HG03039 (cell line): ENCODE data around the gene FAM162B.
"Not testable (repeated sequence)": the region's sequence is repeated elsewhere in the genome, so short reads cannot be mapped to it uniquely, and the experiment has no call there.

ENCODE experiments used
- ATAC-seq: cut with Tn5 transposase; IDR thresholded peaks from one replicate; pipeline ENCODE4 v1.9.1; 2021; ENCODE audit warnings: mild to moderate bottlenecking, moderate library complexity; ENCODE audit not compliant: unreplicated experiment

Gene FAM162B

DNA sequence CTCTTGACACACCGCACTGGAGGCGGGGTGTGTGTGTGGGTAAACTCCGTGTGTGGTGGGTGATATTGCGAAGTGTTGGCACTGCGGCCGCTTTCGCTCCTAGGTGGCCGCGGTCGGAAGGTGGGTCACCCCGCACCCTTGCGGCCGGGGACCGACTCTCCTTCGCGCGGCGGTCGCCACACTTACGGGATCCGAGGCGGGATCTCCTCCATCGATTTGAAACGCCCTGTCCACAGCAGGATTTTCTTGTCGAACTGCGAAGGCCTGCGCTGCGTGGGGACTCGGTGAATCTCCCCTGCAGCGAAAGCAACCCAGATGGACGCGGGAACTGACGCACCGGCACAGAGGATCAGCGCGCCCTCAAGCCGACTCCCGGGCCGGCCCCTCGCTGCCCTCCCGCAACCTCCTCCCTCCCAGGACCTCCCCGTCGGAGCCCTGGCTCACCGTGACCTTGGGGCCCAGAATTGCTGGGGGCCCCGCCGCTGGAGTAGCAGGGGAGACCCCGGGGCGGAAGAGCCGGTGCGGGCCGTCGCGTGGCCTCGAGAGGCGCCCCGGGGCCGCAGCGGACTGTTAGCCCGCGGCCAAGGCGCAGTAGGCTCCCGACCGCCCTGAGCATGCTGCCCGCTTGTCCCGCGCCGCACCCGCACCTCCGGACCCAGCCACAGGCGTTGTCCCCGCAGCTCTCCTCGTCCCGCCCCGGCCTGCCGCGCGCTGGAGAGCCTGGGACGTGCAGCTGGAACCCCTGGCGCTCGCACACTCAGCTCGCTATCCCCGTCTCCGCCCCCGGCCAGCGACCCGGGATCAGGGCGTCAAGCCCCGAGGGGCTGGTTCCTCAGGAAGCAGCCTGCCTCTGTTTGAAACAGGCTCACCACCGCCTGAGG lies at the start of gene FAM162B:
FAM162B (minus strand) TSS at position 759 of the 881 bp plus-strand sequence; CDS start at position 616, 143 bp downstream.
- no peak for ATAC-seq

DNA sequence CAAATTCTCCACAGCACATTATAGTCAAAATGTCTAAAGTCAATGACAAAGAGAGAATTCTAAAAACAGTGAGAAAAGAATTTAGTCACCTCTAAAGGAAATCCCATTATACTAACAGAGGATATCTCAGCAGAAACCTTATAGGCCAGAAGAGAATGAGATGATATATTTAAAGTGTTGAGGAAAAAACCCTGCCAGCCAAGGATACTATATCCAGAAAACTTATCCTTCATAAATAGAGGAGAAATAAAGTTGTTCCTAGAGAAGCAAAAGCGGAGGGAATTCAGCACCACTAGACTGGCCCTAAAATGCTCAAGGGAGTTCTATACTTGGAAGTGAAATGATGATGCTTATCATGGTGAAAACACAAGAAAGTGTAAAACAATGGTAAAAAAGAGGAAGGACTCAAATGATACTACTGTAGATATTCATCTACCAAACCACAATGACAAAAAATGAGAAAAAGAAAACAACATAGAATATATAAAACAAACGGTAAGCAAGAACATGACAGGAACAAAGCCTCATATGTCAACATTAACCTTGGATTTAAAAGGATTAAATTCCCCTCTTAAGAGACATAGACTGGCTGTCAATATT lies 46.6 kb upstream of the FAM162B start:
- ATAC-seq = no peak

DNA sequence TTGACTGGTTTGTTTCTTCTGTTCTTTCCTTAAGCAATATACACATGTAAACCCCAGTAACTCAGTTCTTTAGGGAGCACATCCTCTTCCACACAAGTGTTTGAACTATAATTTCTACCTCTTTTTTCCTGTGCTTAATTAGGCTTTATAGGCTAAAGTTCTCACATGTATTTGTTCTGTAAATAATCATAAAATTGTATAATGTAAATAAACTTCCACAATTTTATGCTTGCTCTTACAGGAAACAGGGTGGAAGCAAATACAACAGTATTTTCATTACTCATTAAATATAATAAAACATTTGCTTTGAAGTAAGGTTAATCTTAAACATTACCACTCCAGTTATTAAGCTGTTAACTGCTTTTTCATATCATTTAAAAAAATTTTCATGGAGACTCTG lies 36.5 kb upstream of the FAM162B start:
- ATAC-seq = no peak

DNA sequence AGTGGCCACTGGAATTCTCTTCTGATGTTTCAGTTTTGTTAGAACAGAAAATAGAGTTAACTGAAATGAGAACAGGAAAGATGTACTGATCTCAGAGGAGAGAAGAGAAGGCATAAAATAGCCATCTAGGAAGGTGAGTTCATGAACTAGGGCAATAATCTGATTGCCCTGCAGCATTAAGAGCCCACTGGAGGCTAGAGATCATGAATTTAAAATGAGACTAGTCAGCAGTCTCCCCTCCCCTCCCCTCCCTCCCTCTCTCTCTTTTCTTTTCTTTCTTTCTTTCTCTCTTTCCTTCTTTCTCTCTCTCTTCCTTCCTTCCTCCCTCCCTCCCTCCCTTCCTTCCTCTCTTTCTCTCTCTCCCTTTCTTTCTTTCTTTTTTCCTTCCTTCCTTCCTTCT lies 34.4 kb upstream of the FAM162B start:
- ATAC-seq = no peak

DNA sequence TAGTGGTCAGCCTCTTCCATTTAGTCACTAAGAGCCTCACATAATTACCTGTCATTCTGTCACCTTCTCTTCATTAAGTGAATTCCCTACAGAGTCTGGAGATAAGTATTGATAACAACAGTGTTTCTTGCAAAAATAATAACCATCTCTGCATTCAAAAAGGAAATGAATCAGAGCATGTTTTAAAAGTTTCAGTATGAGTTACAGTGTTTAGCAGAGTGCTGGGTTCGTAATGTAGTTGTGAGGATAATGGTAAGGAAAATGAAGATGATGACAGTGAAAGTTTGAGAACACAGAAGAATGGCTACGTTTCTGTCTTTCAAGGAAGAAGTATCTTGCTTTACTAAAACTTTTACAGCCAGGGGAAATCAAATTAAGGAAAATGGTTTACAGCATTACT lies 32.1 kb upstream of the FAM162B start:
- no peak for ATAC-seq

DNA sequence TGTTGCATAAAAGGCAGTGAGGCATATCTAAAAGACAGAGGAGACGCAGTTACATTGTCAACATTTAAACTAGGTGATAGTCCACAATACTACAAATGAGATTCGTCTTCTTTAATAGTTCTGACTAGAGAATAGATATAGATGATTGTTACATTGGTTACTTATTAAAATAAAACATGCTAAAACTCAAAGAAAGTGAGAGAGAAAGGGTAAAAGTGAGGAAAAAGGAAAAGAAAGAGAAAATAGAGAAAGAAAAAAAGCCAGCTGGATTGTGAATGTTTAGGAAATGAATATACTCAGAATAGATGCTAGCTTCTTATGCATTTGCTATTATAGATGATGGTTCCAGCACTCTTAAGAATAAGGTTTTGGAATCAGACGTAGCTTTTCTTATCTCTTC lies 27.7 kb upstream of the FAM162B start:
- no peak for ATAC-seq

DNA sequence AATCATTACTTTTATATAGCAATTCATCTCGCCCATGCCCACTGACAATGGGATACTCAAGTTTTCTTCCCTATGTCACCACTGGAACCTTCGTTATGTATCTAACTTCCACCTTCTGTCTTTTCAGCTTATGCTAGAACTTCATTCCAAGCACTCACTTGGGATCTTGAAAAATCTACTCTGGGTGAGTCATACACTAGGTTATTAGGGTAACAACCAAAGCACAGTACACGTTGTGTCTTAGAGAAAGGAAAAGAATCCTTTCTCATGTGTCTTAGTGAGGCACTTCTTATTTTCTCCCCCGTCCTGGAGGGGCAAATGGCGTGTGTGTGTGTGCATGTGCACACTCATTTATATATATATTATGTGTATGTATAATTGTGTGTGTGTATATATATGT lies 18.3 kb upstream of the FAM162B start:
- no peak for ATAC-seq

DNA sequence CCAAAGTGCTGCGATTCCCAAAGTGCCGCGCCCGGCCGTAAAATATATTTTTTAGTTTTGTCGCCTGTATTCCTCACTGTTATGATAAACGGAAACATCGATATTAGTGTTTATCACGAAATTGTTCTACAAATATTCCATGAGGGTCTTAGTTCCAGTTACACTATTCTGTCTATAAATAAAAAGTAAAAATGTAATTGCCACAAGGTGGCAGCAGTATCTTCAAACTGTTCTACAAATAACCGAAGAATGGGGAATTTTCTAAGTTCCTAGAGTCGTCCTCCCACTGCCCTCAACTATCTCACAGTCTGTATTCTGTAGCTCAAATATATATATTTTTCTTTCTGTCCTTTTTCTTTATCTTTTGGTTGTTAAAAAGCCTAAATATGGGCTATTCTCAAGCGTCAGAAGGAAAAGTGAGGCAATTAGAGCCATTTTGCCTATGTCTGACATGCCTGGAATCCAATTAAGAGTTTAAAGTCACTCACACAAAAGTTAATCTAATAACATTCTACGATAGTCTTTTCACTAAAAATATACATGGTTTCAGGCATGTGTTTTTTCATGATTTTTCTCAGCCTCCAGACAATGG lies 14.2 kb upstream of the FAM162B start:
- ATAC-seq = peak; percentile 77

DNA sequence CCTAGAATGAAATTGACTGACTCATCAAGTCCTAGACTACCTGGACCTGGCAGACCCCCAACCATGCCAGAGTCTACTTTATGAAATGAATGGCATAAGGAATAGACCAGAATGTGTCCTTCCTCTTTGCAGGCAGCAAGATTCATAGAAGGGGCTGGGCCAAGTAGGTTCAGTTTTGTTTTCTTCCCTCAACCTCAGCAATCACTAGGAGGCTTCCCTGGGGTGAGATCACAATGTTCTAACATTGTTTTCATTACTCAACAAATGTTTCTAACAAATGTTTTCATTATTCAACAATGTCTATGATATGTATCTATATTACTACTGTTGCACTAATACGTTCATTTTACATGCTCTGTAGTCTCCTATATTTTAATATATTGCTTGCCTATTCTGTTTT lies 8.4 kb upstream of the FAM162B start:
- ATAC-seq = no peak

DNA sequence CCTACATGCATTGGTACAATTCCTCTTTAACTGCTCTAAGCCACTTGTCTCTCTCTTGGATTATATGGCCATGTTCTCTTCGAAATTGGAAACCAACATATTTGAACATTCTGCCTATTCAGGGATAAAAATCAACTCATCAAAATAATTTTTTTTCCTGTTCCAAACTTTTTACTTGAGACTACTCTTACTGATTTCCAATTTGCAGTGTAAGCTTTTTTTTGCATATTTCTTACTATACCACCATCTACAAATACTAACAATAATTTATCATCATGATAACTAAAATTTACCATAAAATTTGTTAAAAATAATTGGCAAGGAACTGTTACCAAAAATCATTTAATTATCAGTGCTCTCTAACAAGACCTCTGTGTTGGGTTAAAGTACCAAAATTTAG lies 6.9 kb upstream of the FAM162B start:
- no peak for ATAC-seq

DNA sequence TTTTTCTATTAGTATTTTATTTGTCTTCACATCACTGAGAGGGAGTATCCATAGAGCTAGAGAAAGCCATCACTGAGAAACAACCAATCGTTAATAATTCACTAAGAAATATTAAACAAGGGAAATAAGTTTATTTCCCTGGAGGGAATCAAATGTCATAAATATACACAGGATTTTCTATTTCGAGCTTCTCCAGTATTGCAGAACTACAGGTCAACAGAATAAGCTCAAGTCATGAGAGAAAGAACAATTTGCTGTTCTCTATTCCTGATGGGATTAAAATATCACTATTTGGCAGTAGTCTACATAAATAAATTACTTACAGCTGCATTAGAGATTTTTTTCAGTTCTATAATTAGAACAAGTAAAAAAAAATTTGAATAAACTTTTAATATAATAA lies 2.2 kb upstream of the FAM162B start:
- ATAC-seq = no peak

DNA sequence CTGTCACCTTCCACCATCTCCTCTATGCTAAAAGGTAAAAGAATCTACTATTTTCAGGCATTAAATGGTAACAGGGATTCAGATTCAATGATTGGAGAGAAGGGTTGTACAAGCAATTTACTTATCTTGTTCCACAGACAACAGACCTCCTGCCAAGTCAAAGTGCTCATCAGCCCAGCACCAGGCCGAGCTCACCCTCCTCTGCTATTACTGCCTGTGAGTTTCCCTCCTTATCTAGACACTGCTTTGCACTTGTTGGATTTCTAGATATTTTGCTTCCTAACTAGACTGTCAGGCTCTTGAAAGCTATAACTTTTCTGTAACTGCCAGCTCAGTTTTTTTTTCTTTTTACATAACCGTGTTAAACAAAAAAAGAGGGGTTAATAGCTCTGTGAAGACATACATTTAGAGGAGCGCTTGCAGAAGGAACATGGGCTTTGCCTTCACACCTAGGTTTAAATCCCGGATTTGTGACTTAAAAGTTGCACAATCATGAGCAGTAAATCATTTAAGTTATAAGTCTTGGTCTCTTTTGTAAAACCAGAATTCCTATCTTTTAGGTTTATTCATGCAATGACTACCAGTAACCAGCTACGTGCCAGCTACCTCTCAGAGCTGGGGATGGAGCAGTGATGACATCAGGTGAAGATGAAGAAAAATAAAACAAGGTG lies 1.1 kb upstream of the FAM162B start:
- ATAC-seq = no peak

DNA sequence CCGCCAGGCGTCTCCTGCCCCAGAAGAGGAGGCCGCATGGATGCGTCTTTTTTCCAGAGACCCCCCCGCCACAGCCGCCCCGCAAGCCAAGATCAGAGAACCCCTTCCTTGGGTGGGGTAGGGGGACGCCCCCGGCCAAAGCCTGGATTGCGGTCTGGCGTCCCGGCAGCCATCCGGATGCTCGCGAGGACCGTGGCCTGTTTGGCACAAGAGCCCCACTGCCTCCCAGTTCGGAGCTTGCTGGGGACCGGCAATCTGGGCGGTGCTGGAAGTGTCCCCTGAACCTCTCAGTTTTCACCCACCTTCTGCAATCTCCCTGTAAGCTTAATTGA lies 924 bp downstream of the FAM162B start:
- no peak for ATAC-seq

DNA sequence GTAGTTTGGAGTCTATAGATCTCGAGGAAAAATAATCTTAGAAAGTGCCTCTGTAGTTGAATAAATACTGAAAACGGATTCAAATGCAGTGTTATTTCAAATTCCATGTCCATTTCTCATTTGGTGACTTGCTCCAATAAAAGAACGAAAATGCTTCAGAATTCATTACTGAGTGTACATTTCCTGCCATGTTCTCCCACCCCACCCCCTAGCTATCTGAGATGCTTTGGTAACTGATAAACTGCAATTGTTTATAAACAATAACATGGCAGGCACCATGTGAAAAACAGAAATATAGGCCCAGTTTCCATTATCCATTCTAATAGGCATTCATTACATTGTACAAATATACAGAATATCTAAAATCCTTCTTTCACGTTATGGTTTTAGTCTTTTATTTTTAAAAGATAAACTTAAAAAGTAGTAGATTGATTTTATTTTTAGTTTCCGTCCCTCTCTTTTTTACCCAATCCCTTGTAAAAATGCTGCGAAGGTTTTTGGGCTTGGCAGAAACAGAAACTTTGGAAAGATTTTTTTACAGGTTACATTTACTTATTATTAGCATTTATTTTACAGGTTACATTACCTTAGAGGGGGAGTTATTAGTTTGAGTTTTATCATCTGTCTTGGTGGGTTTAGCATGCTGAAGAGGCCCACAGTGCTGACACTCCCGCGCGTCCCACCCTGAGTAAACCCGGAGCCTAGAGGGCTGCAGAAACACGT lies 1.5 kb downstream of the FAM162B start:
- no peak for ATAC-seq

DNA sequence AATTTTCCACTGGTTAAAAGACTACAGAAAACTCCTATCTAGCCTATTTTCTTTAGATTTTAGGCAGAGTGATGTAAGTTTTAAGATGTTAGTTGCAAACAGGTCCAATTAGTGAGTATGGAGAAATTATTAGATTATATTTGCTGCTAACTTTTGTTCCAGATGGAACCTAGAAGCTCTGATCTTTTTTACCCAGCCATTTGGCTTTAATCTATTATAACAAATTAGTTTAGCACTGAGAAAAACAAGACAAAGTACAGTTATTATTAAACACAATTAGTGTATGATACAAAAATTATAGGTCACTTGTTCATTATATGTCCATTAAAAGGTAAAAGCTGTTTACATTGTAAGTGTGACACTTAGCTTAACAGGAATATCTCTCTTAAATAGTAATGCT lies 2.5 kb downstream of the FAM162B start:
- ATAC-seq = no peak

DNA sequence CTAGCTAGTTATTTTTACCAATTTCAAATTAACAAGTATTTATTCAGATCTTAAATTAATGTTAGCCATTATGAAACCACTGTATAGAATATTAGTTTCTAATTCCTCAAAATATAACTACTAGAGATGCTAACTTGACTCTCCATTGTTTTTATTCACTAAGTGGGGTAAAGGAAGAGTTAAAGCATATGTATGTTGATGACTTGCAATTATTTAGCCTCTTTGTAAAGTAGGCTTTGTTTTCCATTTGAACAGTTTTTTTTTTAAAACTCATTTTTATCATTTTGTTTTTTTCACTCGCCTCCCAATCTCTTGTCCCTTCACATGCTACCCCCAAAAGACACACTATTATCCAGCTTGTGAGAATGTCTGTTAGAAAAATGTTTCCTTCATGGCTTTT lies 3.3 kb downstream of the FAM162B start:
- ATAC-seq = no peak

DNA sequence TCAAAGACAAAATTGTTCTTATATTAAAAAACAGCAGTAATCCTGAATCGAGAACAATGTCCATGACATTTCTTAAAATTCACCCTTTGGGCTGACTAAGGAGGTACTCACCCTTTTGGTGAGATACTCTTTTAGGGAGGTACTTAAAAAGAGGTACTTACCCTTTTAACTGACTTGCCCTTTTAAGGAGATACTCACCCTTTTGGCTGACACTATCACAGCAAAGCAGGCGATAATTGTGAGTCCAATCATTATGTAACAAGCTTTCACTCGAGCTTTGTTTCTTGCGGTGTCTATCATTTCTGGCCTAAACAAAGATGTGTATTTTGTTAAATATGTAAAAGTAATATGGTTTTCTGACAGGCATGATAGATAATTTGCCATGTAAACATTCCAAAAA lies 3.7 kb downstream of the FAM162B start:
- no peak for ATAC-seq

DNA sequence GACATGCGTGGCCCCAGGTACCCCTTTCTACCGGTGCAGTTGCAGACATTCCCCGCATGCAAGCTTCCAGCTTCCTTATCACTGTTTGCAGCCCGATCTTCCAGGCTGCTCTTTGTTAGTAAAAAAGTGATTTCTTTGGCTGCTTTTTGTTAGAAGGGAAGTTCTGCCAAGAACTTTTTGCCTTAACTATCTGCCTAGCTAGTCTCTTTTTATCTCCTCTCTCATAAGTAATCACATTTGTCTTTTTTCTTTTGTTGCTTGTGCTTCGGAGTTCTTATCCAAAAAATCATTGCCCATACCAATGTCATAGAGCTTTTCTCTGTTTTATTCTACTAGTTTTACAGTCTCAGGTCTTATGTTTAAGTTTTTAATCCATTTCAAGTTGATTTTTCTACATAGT lies 20.3 kb downstream of the FAM162B start:
- no peak for ATAC-seq

DNA sequence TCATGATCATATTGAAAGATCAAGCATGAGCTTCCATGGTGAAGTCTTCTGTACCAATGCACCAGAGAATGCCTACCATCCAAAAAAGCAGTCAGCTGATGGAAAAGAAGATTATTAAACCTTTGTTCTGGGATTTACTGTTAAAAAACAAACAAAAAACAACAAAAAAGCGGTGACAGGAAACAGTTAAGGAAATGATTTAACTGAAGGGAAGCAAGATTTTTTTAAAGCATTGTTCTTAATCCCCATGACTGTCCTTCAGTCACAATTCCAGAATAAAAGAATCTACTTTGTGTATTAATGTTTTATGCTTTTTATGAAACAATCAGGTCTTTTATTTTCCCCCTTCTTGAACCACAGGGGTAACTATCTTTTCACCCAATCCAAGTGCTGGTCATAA lies 23.9 kb downstream of the FAM162B start:
- ATAC-seq = no peak

DNA sequence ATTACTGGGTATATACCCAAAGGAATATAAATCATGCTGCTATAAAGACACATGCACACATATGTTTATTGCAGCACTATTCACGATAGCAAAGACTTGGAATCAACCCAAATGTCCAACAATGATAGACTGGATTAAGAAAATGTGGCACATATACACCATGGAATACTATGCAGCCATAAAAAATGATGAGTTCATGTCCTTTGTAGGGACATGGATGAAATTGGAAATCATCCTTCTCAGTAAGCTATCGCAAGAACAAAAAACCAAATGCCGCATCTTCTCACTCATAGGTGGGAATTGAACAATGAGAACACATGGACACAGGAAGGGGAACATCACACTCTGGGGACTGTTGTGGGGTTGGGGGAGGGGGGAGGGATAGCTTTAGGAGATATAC lies 25.0 kb downstream of the FAM162B start:
- ATAC-seq = not testable (repeated sequence)

DNA sequence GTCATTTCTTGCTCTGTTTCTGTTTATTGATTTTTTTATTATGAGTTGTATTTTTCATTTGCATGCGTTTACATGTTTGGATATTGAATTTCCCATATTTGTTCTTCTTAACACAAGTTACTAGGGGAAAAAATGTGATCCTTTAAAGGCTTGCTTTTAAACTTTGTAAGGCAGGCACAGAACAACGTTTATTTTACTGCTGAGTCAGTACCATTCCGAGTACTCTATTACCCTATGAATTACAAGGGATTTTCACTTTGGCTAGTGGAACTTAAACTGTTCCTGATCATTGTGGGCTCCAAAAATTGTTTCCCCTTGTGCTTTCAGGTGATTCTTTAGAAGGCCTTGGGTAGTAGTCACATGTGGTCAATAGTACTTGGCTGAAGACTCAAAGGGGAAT lies 28.5 kb downstream of the FAM162B start:
- no peak for ATAC-seq
